Stimulated activated CD4-positive, alpha-beta T cell treated with anti-CD3 and anti-CD28 coated beads, Interleukin-15, amount 100 ng/mL, for 1 hour (primary cell): ENCODE results near the gene ZFPM1.
"Not testable (repeated sequence)": the region's sequence is repeated elsewhere in the genome, so short reads cannot be mapped to it uniquely, and the experiment has no call there.

ENCODE experiments used
- DNase-seq, 2 donors: peaks; one replicate each; pipeline ENCODE4 v3.0.0-alpha.2; 2020; ENCODE audit warnings: low read depth in 1 of 2, low spot score in 1 of 2

The ZFPM1 gene

DNA sequence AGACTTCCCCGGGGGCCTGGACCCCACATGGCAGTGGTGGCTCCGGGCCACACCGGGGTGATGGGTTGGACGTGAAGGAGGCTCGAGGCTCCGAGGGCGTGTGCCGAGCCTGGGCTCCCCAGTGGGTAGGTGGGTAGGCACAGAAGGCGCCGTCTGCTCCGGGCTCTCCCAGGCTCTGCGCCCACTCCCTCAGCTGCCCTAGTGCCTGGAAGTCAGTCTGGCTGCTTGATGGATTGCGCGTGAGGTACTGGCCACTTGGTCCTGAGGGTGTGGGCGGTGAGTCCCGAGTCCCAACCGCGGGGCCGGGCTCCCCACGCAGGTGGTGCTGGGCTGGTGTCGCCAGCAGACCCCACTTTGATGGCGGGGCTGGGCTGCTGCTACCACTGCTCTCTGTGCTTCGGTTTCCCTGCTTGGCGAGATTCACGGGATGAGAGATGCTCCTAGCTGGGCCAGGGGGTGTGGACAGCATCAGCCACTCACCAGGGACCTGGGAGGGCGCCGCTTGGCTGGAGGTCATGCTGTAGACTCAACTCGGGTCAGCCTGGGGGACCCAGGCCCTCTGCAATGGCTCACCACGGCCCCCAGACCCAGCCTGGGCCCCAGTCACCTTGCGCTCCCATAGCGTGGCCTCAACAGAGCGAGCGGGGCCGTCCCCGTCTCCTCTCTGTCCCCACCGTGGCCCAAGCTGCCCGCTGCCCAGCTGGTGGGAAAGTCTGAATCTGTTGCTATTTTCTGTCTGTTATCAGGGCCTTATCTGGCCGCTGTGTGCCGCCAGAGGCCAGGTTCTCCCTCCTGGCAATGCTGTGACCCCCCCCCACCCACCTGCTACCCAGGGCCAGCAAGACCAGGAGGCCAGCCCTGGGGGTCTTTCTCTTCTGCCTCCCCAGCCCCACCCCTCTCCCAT, 26.1 kb downstream of the ZFPM1 start:
- DNase-seq = no peak

DNA sequence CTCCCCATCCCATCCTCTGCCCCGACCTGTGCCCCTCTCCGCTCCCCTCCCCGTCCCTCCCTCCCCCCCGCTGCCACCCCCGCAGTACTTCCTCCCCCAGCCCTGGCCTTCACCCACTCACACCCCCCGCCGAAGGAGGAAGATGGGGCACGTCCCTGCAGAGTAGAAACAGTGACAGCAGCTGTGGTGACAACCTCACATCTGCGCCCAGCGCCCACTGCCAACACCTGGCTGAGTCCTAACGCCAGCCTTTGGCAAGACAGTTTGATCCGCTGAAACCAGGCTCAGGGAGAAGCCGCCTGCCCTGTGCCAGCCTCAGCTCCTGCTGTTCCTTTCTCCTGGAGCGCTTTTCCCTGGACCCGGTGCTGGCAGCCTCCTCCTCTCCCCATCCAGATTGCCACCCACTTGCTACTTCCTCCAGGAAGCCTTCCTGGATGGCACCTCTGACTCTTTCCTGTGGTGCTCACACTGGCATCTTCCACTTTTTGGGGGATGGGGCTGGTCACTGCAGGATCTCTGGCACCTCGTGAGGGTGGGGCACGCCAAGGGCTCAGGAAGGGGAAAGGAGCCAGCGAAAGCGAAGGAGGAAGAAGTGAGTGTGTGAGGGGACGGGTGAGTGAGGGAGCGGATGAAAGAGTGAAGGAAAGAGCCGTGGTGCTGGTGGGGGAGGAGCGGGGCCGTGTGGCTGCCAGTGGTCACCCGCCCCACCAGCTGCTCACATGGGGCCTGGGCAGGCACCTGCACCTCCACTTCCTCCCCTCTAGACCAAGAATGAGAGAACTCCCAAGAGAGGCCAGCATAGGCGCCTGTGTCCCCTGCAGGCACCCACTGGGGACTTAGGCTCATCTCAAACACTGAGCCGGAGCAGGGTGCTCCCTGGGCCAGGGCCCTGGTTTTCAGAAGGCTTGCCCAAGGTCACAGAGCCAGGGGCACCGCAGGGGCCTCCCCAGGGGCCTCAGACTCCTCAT, 27.0 kb downstream of the ZFPM1 start:
- DNase-seq = no peak

GRCh38 chr16:88480829-88481228, 27.7 kb downstream of the ZFPM1 start:
- no peak for DNase-seq

DNA sequence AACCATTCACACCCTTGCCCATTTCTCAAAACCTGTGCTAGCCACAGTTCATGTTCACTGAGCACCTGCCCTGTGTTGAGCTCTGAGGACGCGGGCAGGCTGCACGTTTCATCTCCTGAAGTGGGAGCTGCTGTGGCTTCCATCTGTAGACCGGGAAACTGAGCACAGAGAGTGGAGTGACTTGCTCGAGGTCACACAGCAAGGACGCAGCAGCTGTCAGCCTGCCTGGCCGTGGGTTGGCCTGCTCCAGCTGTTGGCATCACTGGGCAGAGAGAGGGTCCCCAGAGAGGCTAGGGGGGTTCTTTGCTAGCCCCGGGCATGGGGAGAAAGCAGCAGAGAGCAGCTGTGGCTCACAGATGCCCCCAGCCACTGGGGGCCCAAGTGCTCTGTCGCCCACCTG, 28.8 kb downstream of the ZFPM1 start:
- no peak for DNase-seq

DNA sequence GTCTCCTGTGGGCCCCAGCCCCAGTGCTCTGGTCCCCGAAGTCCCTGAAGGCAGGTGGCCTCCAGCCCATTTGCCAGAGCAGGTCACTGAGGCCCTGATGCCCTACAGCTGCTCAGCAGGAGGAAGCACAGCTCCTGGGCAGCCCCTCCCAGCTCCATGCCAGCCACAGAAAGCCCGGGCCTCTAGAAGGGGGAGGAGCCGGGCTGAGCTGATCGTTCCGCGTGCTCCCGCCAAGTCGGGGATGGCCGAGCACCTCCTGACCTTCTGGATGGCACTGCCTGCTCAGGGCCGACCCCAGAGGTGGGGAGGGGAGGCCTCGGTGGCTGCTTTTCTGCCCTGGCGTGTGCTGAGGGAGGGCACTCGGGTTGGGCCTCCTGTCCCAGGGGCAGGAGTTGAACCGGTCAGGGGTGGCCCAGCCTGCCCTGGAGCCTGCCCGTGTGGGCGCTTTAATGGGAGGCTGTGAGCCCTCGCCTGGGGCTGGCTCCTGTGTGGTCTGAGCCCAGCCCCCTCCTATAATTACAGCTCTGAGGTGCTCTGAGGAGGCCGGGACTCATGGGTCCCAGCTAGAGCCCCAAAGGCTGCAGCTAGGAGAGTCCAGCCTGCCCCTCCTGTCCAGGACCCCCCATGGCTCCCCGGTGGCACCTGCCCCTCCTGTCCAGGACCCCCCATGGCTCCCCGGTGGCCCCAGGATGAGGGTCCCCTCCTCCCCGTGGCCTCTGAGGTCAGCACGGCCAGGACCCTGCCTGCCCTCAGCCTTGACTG, 29.7 kb downstream of the ZFPM1 start:
- no peak for DNase-seq

GRCh38 chr16:88483392-88483641, 30.2 kb downstream of the ZFPM1 start:
- DNase-seq = no peak

GRCh38 chr16:88484505-88485365, 31.7 kb downstream of the ZFPM1 start:
- no peak for DNase-seq

- not testable (repeated sequence) for DNase-seq
Measured at GRCh38 chr16:88485366-88485741, 32.3 kb downstream of the ZFPM1 start.

DNA sequence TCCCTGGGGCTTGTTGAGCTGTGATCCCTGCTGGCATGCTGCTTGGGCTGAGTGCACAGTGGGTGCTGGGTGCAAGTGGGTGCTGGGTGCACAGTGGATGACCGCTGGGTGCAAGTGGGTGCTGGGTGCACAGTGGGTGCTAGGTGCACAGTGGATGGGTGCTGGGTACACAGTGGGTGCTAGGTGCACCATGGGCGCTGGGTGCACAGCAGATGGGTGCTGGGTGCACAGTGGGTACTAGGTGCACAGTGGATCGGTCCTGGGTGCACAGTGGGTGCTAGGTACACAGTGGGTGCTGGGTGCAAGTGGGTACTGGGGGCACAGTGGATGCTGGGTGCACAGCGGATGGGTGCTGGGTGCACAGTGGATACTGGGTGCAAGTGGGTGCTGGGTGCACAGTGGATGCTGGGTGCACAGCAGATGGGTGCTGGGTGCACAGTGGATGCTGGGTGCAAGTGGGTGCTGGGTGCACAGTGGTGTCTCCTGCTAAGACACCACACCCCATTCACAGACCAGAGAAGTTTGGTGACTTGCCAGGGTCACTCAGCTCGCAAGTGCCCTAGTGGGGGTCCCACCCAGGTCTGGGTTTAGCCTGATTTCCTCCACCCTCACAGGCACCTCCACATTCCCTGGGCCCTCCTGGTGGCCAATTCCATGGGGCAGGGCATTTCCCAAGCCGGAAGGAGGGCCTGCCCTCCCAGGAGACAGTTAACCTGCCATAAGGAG, 33.5 kb downstream of the ZFPM1 start:
- DNase-seq = no peak

- no peak for DNase-seq
Measured at GRCh38 chr16:88487124-88487432, 34.0 kb downstream of the ZFPM1 start.

DNA sequence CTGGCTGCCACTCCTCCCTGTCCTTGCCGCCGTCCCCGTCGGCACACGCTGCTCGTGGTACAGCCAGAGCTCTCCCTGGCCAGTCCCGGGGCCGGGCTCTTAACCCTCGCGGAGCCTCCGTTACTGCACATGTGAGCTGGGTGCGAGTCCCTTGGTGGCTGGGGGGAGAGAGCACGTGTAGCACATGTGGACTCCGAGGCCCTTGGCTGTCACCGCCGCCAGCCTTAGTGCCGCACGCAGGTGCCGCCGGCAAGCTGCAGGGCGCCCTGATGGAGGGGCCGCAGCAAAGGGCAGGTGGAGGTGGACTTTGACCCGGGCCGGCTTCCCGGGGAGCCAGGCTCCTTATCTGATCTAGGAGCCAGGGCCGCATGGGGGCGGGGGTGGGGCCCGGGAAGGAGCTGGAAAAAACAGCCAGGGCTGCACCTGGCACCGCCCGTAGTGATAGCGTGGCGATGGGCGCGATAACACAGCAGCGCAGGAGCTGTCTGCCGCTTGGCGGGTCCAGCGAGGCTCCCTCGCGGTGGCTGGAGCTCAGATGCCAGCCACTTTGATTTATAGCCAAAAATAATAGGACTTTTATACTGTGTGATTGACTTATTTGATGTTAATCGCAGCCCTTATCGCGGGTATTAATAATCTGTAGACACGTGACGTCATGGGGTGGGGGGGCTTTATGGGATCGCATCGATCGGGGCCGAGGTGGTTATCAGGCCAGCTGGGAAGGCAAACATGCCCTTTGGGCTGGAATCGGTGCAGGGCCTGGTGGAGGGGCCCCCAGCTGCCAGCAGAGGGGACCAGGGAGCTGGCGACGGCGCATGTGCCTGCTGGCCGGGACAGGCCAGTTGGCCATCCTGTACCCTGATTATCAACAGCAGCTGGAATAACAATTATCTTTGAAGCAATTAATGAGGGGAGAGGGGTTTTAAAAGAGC, 35.1 kb downstream of the ZFPM1 start:
- DNase-seq = no peak

GRCh38 chr16:88489163-88489741, 36.2 kb downstream of the ZFPM1 start:
- DNase-seq = no peak

DNA sequence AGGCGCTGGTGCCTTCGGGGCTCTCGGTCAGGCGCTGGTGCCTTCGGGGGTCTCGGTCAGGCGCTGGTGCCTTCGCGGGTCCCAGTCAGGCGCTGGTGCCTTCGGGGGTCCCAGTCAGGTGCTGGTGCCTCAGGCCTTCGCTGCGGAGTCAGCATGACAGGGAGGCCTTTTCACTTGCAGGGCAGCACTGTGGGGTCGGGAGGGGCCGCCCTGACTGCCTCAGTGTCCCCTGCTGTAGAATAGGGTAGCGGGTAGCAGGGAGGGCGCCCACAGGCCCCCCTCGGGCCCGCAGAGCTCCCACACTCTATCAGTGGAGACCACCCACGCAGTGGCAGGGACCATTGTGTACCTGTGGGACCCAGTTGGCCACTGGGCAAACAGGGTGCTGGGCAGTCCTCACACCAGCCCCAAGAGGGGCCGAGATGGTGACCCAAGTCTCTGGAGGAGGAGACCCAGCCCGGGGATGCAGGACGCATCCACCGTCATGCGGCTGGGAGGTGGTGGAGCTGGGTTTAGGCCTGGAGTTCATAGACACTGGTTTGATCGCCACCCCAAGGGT, 38.0 kb downstream of the ZFPM1 start:
- DNase-seq = no peak

- DNase-seq = no peak
Measured at GRCh38 chr16:88491560-88492310, 38.7 kb downstream of the ZFPM1 start.

DNA sequence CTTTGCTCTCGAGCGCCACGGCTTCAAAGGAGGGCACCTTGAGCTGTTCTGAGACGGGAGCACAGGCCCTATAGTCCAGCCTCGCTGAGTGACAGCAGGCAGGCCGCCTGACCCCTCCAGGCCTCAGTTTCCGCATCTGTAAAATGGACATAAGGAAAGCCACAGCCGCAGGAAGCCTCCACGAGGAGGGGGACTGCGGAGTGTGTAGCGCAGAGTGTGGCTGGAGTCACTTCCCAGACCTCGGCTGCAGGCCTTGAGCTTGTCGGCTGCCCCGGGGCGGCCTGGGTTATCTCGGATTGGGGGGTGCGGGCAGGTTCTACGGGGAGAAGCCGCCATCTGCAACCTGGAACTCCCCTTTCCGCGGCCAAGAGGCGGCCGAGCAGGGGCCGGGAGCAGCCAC, 40.8 kb downstream of the ZFPM1 start:
- DNase-seq = no peak

DNA sequence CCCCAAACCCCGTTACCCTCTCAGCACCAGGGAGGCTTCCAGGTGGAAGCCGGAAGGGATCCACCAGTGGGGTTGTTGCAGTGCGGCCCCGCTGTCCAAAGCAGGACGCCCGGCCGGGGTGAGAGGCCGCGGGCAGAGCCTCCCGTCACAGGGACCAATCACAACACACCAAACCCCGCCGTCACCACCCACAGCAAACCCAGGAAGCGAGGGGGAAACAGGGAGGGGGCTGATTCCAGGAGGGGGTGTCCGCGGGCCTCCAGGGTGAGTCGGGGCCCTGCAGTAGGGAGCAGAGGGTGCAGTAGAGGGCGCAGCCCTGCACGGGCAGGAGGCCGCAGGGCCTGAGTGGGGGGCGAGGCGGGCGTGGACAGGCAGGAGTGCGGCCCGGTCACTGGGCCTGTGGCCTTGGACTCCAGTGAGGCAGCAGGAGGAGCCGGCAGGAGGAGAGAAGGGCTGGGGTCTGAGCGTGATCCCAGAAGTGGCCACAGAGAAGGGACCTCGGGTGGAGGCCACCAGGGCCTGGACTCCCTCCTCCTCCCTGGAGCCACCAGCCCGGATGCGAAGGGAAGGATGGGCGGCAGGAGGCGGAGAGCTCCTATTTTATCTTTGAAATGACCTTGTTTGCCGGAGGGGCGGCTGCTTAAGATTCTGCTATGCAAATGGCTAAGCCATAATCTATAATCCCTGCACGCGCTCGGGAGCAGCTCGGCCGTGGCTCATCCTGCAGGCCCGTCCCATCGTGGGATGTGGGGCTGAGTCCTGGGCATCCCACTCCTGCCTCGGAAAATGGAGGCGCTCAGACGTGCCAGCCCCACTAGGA, 41.5 kb downstream of the ZFPM1 start:
- no peak for DNase-seq

GRCh38 chr16:88495268-88495772, 42.2 kb downstream of the ZFPM1 start:
- DNase-seq = no peak
